ENCODE data around the gene IL1RAPL1.
"Not testable (repeated sequence)": the region's sequence is repeated elsewhere in the genome, so short reads cannot be mapped to it uniquely, and the experiment has no call there.

- TF ChIP-seq CTCF (IDR thresholded peaks at IDR 0.05; ENCODE audit: extremely low read depth in 1 of 2, insufficient read depth in 1 of 2, low read depth in 1 of 2, low read length in 2 of 2); POLR2A (IDR thresholded peaks at IDR 0.05; ENCODE audit: low read depth, low read length): not testable (repeated sequence)
Measured at GRCh38 chrX:29333091-29333490, 745.8 kb downstream of the IL1RAPL1 start.

Measured in endothelial cell of umbilical vein (primary cell).